Naive thymus-derived CD4-positive, alpha-beta T cell (primary cell): ENCODE measurements around the gene ITGB7. TPM values are rescaled to one million over a fixed set of nuclear protein-coding genes. Genes with fewer than 3 reads are reported as not detected.
A peak's percentile ranks its signal among the peaks of the same experiment; 100 is the strongest.

Source experiments
- ATAC-seq: fragments of 150-1000 bp; cut with Tn5 transposase; 2 replicates; pipeline ENCODE4 v1.10.0; 2021; ENCODE audit warnings: mild to moderate bottlenecking, moderate library complexity
- CTCF ChIA-PET: fragments of 350-600 bp; sonication (Branson Sonifier 250); formaldehyde crosslinking; loops from one replicate; lab custom pipeline; 2021; ENCODE audit warnings: antibody characterized with exemption; lab: Charles Lee
- POLR2A ChIA-PET: fragments of 350-600 bp; sonication (Branson Sonifier 250); formaldehyde crosslinking; loops from one replicate; lab custom pipeline; 2021; ENCODE audit warnings: antibody characterized with exemption, inconsistent platforms; lab: Charles Lee
- DNase-seq, 9 donors: peaks; one replicate each; pipeline versions ENCODE4 v3.0.0 to v3.0.0-alpha.2; 2020 to 2022; ENCODE audit warnings: mixed read lengths in 1 of 9
- H3K27ac ChIP-seq: one replicate; pipeline ENCODE4 v1.7.0; 2013; ENCODE audit warnings: mild to moderate bottlenecking, low read depth, low read length, moderate library complexity
- H3K27me3 ChIP-seq, 2 donors: one replicate each; pipeline ENCODE4 v1.7.0; 2013; ENCODE audit warnings: low read length in 2 of 2, mild to moderate bottlenecking in 2 of 2, moderate library complexity in 2 of 2; ENCODE audit not compliant: control insufficient read depth in 2 of 2, insufficient read depth in 2 of 2
- H3K36me3 ChIP-seq, 3 experiments: 1 replicate in 2 of 3; 2 replicates in 1 of 3; pipeline ENCODE4 v1.7.0; 2013; ENCODE audit warnings: low read length in 3 of 3, mild to moderate bottlenecking in 3 of 3, moderate library complexity in 1 of 3; ENCODE audit not compliant: insufficient read depth in 3 of 3, control insufficient read depth in 2 of 3
- H3K4me1 ChIP-seq, 2 donors: one replicate each; pipeline ENCODE4 v1.7.0; 2013; ENCODE audit warnings: low read length in 2 of 2, mild to moderate bottlenecking in 2 of 2, moderate library complexity in 1 of 2; ENCODE audit not compliant: control insufficient read depth in 2 of 2, insufficient read depth in 2 of 2
- H3K4me3 ChIP-seq: 2 replicates; pipeline ENCODE4 v1.7.0; 2013; ENCODE audit warnings: mild to moderate bottlenecking, low read length
- H3K9me3 ChIP-seq, 3 experiments: 1 replicate in 2 of 3; 2 replicates in 1 of 3; pipeline ENCODE4 v1.7.0; 2013; ENCODE audit warnings: low read length in 3 of 3; ENCODE audit not compliant: control insufficient read depth in 2 of 3
- H3K27ac Mint-ChIP-seq, 9 donors: one replicate each; pipeline ENCODE4 v1.8.0; 2020 to 2022; ENCODE audit warnings: mixed read lengths in 9 of 9, mild to moderate bottlenecking in 8 of 9, moderate library complexity in 5 of 9, inconsistent platforms in 2 of 9
- H3K27me3 Mint-ChIP-seq, 5 donors: one replicate each; pipeline ENCODE4 v1.8.0; 2021 to 2022; ENCODE audit warnings: mixed read lengths in 5 of 5, mild to moderate bottlenecking in 1 of 5
- H3K36me3 Mint-ChIP-seq, 5 donors: one replicate each; pipeline ENCODE4 v1.8.0; 2020 to 2022; ENCODE audit warnings: mixed read lengths in 5 of 5, mild to moderate bottlenecking in 3 of 5, inconsistent platforms in 1 of 5
- H3K4me1 Mint-ChIP-seq, 7 donors: one replicate each; pipeline ENCODE4 v1.8.0; 2020 to 2022; ENCODE audit warnings: mixed read lengths in 7 of 7, mild to moderate bottlenecking in 3 of 7, inconsistent platforms in 1 of 7
- H3K4me3 Mint-ChIP-seq, 10 donors: one replicate each; pipeline ENCODE4 v1.8.0; 2020 to 2022; ENCODE audit warnings: mild to moderate bottlenecking in 10 of 10, mixed read lengths in 10 of 10, moderate library complexity in 6 of 10, inconsistent platforms in 2 of 10
- H3K9me3 Mint-ChIP-seq, 11 donors: one replicate each; pipeline ENCODE4 v1.8.0; 2020 to 2022; ENCODE audit warnings: mixed read lengths in 11 of 11, mild to moderate bottlenecking in 4 of 11, inconsistent platforms in 1 of 11, moderate library complexity in 1 of 11
- intact Hi-C, 2 donors: fragments of 100-400 bp; cut with micrococcal nuclease; formaldehyde crosslinking; loops; one replicate each; pipeline ENCODE4 v1.15.1; 2023
- polyA plus RNA-seq, 2 donors: library from polyadenylated mRNA; unstranded; fragments of 300-500 nt; fragmentation: Illumina TruSeq; gene quantifications; one replicate each; pipeline ENCODE4 v1.2.3, GENCODE V29; 2021
- total RNA-seq, 6 experiments: library from RNA in 5 of 6; stranded (reverse) in 5 of 6; gene quantifications; 1 replicate in 5 of 6; 2 replicates in 1 of 6; pipeline ENCODE4 v1.2.3 and lab custom pipeline; 2021 to 2026

Gene ITGB7
- total and polyA plus RNA-seq, 7 experiments from 2014 or later, result 191 to 760 (median 227) TPM

DNA sequence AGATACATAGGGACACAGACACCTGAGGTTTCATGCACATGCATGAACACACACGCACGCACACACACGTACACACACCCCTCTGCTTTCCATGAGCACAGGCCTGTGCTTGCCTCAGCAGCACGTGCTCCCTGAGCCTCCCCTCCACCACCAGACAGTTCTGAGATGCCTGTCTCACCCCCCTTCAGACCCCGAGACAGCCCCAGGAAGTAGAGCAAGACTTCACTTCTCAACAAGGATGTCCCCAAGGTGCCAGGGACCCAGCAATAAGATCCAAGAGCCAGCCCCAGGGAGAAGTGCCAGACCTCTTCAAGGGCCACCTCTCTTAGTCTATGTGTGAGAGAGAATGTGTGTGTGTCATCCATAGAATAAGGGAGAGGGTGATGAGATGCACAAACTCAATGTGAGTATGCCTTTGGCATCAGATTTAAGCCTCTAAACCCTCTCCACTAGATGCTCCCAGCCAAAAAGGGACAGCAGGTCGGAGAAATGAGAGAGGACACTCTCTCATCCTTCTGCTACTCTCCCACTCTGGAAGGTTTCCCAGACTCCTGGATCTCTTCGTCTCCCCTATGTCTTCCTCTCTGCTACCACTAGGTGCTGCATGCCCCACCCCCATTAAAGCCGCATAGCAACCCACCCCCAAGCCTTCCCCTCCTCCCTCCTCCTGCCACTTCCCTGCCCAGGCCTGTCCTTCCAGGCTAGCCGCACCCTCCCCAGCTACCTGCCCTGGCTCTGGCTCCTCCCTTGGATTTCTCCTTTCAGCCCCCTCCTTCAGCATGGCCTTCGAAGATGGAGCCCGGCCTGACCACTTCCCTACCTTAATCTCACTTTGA, 17.2 kb upstream of the ITGB7 start:
- Mint-ChIP-seq H3K4me1 (peaks cover 35 to 72% (median 65%) of the 10 kb centered on the region in 7 donors), H3K36me3 (peaks cover 0 to 11% (median 0%) of the 10 kb centered on the region in 5 donors), H3K4me3 (peak overlapping the region; percentile 63 to 100 (median 78)), H3K9me3 (peaks cover 0 to 4% (median 0%) of the 10 kb centered on the region in 11 donors), H3K27ac (peak overlapping the region; percentile 69 to 89 (median 84)), H3K27me3 (no peaks in the 10 kb centered on the region)
- H3K36me3 ChIP-seq, result peaks cover 0 to 7% (median 0%) of the 10 kb centered on the region in 3 experiments
- no peaks in the 10 kb centered on the region for H3K9me3 ChIP-seq
- ATAC-seq (no peak), DNase-seq (peak in 1 of 9 donors; percentile 50)
- no peaks in the 10 kb centered on the region for H3K27me3 ChIP-seq
- peak overlapping the region; percentile 66 for H3K27ac ChIP-seq
- POLR2A ChIA-PET, result interaction anchor here (0.6 to 2.7 kb wide), 9 partner anchors 9 to 43 kb away, joined by 3 to 10 read pairs (median 4); a partner anchor contains a TSS
- CTCF ChIA-PET, result interaction anchor here (0.6 to 2.3 kb wide), 3 partner anchors 10 to 37 kb away, joined by 3 to 7 read pairs (median 4); no protein-coding TSS in a partner anchor
- peaks cover 27 to 37% of the 10 kb centered on the region in 2 donors for H3K4me1 ChIP-seq
- intact Hi-C loops, result loop anchor here (5.0 kb wide), 1 partner anchor 278 kb away; the partner anchor contains the start of gene TARBP2 (in 2 of the 2)
- H3K4me3 ChIP-seq, result no peak overlapping the region

DNA sequence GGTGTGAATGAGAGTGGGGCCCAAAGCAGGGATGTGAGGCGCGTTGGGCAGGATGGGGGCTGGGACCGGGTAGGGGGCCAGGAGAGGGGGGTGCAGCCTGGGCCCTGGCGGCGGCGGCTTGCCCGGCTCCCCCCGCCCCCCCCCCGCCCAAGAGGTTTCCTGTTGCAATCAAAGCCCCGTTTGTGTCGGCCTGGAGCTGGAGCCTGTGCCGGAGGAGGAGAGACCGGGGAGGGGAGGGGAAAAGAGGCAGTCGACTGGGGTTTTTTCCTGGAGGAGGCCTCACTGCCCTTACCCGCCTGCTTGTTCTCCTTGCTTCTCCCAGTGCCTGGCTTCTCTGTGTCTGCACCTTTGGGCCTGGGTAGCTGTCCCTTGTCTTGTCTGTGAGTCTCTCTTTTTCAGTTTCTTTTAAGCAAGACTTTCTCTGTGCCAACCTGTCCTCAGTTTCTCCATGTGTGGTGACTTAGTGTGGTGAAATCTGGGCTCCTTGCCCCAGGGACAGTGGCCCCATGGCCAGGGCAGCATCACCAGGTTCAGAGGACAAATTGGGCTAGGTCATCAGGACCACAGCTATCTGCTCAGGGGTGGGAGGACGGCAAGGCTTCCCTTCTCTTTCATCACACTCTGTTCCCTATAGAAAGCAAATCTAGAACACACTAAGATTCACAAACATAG, 16.5 kb upstream of the ITGB7 start:
- ChIA-PET CTCF (interaction anchor here (0.6 to 2.3 kb wide), 2 partner anchors 10 to 20 kb away, joined by 4 to 7 read pairs; no protein-coding TSS in a partner anchor), POLR2A (interaction anchor here (1.1 to 8.5 kb wide), 7 partner anchors 9 to 72 kb away, joined by 3 to 103 read pairs (median 6); partner anchors contain the start of genes ITGB7 and PFDN5)
- Mint-ChIP-seq H3K4me3 (peak overlapping the region; percentile 63 to 100 (median 82)), H3K27me3 (no peaks in the 10 kb centered on the region), H3K36me3 (peaks cover 0 to 16% (median 0%) of the 10 kb centered on the region in 5 donors), H3K4me1 (peaks cover 37 to 71% (median 66%) of the 10 kb centered on the region in 7 donors), H3K27ac (peak overlapping the region; percentile 79 to 94 (median 86)), H3K9me3 (peaks cover 0 to 5% (median 0%) of the 10 kb centered on the region in 11 donors)
- intact Hi-C loops, result loop anchor here (5.0 kb wide), 1 partner anchor 279 kb away; the partner anchor contains the start of gene TARBP2 (in 2 of the 2)
- DNase-seq, result peak in 4 of 9 donors; percentile 40 to 58 (median 42)
- Histone ChIP-seq H3K27me3 (no peaks in the 10 kb centered on the region), H3K4me3 (peak overlapping the region; percentile 11), H3K36me3 (peaks cover 0 to 8% (median 0%) of the 10 kb centered on the region in 3 experiments), H3K9me3 (no peaks in the 10 kb centered on the region), H3K4me1 (peaks cover 30 to 37% of the 10 kb centered on the region in 2 donors), H3K27ac (peak overlapping the region; percentile 66)
- ATAC-seq, result no peak

DNA sequence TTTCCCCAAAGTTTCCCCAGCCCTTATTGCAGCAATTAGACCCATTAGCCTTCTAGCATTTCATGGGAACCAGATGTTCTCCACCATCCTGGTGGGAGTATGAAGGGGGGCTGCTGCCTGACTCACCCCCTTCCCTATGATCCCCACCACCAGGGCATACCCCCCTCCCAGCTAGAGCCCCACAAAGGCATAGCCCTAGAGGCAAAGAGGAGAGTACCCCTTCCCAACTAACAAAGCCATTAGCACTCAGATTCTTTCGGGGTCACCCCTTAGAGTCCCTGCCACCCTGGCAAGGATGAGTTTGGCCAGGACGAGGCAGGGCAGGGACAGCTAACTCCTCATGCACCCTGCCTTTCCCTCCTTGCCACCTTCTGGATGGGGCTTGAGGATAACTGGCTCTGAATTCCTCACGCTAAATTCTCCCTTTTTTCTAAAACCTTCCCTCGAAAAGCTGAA, 15.8 kb upstream of the ITGB7 start:
- no peak for DNase-seq
- Histone ChIP-seq H3K4me3 (peak overlapping the region; percentile 11), H3K36me3 (peaks cover 0 to 8% (median 0%) of the 10 kb centered on the region in 3 experiments), H3K9me3 (no peaks in the 10 kb centered on the region), H3K4me1 (peaks cover 37 to 44% of the 10 kb centered on the region in 2 donors), H3K27me3 (no peaks in the 10 kb centered on the region), H3K27ac (peak overlapping the region; percentile 66)
- ChIA-PET POLR2A (interaction anchor here (1.1 to 8.5 kb wide), 7 partner anchors 9 to 73 kb away, joined by 3 to 103 read pairs (median 6); partner anchors contain the start of genes ITGB7 and PFDN5), CTCF (interaction anchor here (2.3 kb wide), 1 partner anchor 9 kb away, joined by 7 read pairs; no protein-coding TSS in a partner anchor)
- H3K9me3 Mint-ChIP-seq, result peaks cover 0 to 5% (median 0%) of the 10 kb centered on the region in 11 donors
- no peaks in the 10 kb centered on the region for H3K27me3 Mint-ChIP-seq
- H3K4me1 Mint-ChIP-seq, result peaks cover 44 to 74% (median 69%) of the 10 kb centered on the region in 7 donors
- H3K4me3 Mint-ChIP-seq, result peak overlapping the region; percentile 45 to 100 (median 82)
- peak overlapping the region; percentile 81 to 94 (median 88) for H3K27ac Mint-ChIP-seq
- peaks cover 0 to 18% (median 0%) of the 10 kb centered on the region in 5 donors for H3K36me3 Mint-ChIP-seq
- intact Hi-C loops, result loop anchor here (5.0 kb wide), 1 partner anchor 279 kb away; the partner anchor contains the start of gene TARBP2 (in 2 of the 2)
- ATAC-seq, result no peak

DNA sequence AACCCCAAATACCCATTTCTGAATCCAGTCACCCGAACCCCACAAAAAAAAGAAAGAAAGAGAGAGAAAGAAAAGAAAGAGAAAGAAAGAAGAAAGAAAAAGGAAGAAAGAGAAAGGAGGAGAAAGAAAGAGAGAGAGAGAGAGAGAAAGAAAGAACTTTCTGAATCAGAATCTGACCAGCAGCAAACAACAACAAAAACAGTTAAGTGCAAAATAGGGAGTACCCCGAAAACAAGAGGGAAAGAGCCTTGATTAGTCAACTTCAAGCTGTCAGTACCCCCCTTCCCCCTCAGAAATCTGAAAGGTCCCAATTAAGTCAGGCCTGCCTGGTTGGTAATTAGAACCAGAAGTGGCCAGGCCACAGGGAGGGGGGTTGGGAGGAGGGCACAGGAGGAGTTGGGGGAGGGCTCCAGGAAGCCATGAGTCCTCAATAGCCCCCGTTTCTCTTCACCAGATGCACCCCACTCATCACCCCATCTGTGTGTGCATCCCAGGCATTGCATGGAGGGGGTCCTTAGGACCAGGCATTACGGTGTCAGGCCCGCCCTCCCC, 15.2 kb upstream of the ITGB7 start:
- POLR2A ChIA-PET, result interaction anchor here (1.4 to 8.5 kb wide), 7 partner anchors 8 to 45 kb away, joined by 4 to 103 read pairs (median 10); partner anchors contain the start of gene ITGB7
- peak overlapping the region; percentile 76 to 100 (median 82) for H3K4me3 Mint-ChIP-seq
- peaks cover 43 to 79% (median 74%) of the 10 kb centered on the region in 7 donors for H3K4me1 Mint-ChIP-seq
- no peak for ATAC-seq
- CTCF ChIA-PET, result interaction anchor here (2.3 kb wide), 1 partner anchor 8 kb away, joined by 7 read pairs; no protein-coding TSS in a partner anchor
- Histone ChIP-seq H3K27me3 (no peaks in the 10 kb centered on the region), H3K4me3 (no peak overlapping the region), H3K27ac (peak overlapping the region; percentile 78), H3K4me1 (peaks cover 43 to 50% of the 10 kb centered on the region in 2 donors), H3K9me3 (no peaks in the 10 kb centered on the region), H3K36me3 (peaks cover 0 to 8% (median 0%) of the 10 kb centered on the region in 3 experiments)
- H3K27me3 Mint-ChIP-seq, result no peaks in the 10 kb centered on the region
- DNase-seq, result no peak
- peaks cover 0 to 20% (median 0%) of the 10 kb centered on the region in 5 donors for H3K36me3 Mint-ChIP-seq
- peak overlapping the region; percentile 63 to 94 (median 85) for H3K27ac Mint-ChIP-seq
- intact Hi-C loops, result loop anchor here (5.0 kb wide), 1 partner anchor 280 kb away; the partner anchor contains the start of gene TARBP2 (in 2 of the 2)
- peaks cover 0 to 5% (median 0%) of the 10 kb centered on the region in 11 donors for H3K9me3 Mint-ChIP-seq

DNA sequence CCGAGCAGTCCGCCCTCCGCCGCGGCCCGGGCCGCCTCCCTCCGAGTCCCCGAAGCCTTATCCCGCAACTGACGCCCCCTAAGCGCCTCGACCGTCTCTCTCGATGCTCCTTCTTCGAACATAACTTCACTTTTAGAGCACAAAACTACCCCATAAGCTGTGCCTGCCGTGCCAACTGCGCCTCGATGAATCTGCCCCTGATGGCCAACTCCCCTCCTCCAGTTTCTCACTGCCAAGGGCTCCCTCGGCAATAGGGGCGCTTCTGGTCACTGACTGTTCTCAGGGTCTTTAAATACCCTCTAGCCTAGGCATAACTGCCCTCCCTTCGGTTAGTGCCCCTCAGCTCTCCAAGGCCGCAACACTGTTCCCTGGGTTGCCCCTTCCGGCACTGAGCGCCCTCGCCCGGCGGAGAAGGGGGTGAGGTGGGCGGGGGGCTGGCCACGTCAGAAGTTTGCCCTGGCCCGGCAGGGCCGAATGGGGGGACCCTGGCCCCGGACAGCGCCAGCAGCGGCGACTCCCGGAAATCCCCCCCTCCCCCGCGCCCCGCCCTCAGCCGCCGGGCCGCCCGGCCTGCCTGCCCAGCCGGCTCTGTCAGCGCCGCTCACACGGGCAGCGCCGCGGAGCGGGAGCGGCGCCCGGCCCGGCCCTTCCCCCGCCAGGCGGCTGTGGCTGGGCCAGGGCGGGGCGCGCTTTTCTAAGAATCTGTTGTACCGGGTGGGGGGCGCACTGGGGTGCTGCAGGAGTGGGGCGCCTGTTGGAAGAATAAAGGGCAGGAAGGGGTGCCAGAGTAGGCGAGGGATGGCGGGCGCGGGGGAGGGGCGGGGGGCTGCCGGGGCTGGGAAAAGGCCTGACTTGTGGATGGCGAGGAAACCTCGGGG, 14.4 kb upstream of the ITGB7 start:
- Histone ChIP-seq H3K36me3 (peaks cover 0 to 8% (median 0%) of the 10 kb centered on the region in 3 experiments), H3K4me3 (peak overlapping the region; percentile 95), H3K27me3 (no peaks in the 10 kb centered on the region), H3K4me1 (peaks cover 49 to 58% of the 10 kb centered on the region in 2 donors), H3K27ac (peak overlapping the region; percentile 78), H3K9me3 (no peaks in the 10 kb centered on the region)
- Mint-ChIP-seq H3K9me3 (peaks cover 0 to 6% (median 0%) of the 10 kb centered on the region in 11 donors), H3K27me3 (no peaks in the 10 kb centered on the region), H3K4me3 (peak overlapping the region; percentile 94 to 100 (median 98)), H3K4me1 (peaks cover 44 to 79% (median 74%) of the 10 kb centered on the region in 7 donors), H3K27ac (peak overlapping the region; percentile 84 to 97 (median 90)), H3K36me3 (peaks cover 0 to 18% (median 0%) of the 10 kb centered on the region in 5 donors)
- ChIA-PET POLR2A (interaction anchor here (0.6 to 8.6 kb wide), 12 partner anchors 12 to 280 kb away, joined by 3 to 103 read pairs (median 20); partner anchors contain the start of genes CSAD, ESPL1, ITGB7 and MYG1), CTCF (interaction anchor here (1.1 to 12.1 kb wide), 4 partner anchors 7 to 39 kb away, joined by 3 to 121 read pairs (median 9); a partner anchor contains a TSS)
- ATAC-seq (peak; percentile 31), DNase-seq (peak in 2 of 9 donors; percentile 34 to 70)
- intact Hi-C loops, result loop anchor here (1.0 to 5.0 kb wide), 5 partner anchors 11 to 281 kb away; partner anchors contain the start of genes TARBP2 (in 2 of the 2), AAAS (in 1 of the 2), CSAD (in 1 of the 2) and RARG (in 1 of the 2)
